Esophagus squamous epithelium (tissue), 4 donors: Measurements from ENCODE around the gene WDR48.

Experiments
- CTCF ChIP-seq, 6 experiments: fragments of 450-650 bp in 4 of 6; fragments of 200-600 bp in 2 of 6; sonication (generic) in 2 of 6; IDR thresholded peaks; one replicate each; pipeline ENCODE4 v1.5.1; 2016 to 2019; ENCODE audit warnings: antibody characterized with exemption in 6 of 6, mild to moderate bottlenecking in 4 of 6, moderate library complexity in 4 of 6
- POLR2A ChIP-seq, 4 donors: fragments of 450-650 bp; IDR thresholded peaks; one replicate each; pipeline ENCODE4 v1.6.1; 2017; ENCODE audit warnings: antibody characterized with exemption in 4 of 4, mild to moderate bottlenecking in 4 of 4, moderate library complexity in 3 of 4

GRCh38 chr3:39021465-39022285 is 30.1 kb upstream of the WDR48 start:
- no peak for TF ChIP-seq CTCF (IDR thresholded peaks at IDR 0.05)
- TF ChIP-seq POLR2A (IDR thresholded peaks at IDR 0.05): no peak
